DND-41 (cell line): Measurements from ENCODE around the gene FOXI3.

Experiments used
- CTCF ChIP-seq: IDR thresholded peaks from 2 replicates; pipeline ENCODE4 v1.5.1; 2012; ENCODE audit warnings: borderline replicate concordance, low read length, moderate library complexity, mild to moderate bottlenecking; ENCODE audit not compliant: poor library complexity, severe bottlenecking; ENCODE audit errors: extremely low read depth
- EZH2 ChIP-seq: IDR thresholded peaks from 3 replicates; pipeline ENCODE4 v1.6.1; 2012; ENCODE audit warnings: borderline replicate concordance, low read depth, mild to moderate bottlenecking, moderate library complexity, low read length, inconsistent platforms; ENCODE audit not compliant: severe bottlenecking

- TF ChIP-seq EZH2 (no peak), CTCF (no peak)
Measured at GRCh38 chr2:88400037-88400767, 52.3 kb downstream of the FOXI3 start.
